ENCODE measurements around the gene PAX3.

PAX3 gene

GRCh38 chr2:222238072-222238471 is 60.7 kb downstream of the PAX3 start:
- H3K27me3 ChIP-seq (replicated peaks; ENCODE audit: control insufficient read depth, insufficient read depth, low read length) = no peaks in the 10 kb centered on the region; the same call in 1 of the 2 replicates
- no peak for DNase-seq (ENCODE audit: extremely low read depth, insufficient read length)
- H3K36me3 ChIP-seq (ENCODE audit: control insufficient read depth, insufficient read depth, low read length) = no peaks in the 10 kb centered on the region
- no peak overlapping the region for H3K4me3 ChIP-seq (replicated peaks; ENCODE audit: low read depth, low read length)
- TF ChIP-seq CTCF (IDR thresholded peaks at IDR 0.05; ENCODE audit: insufficient read depth, low read length, poor library complexity, severe bottlenecking) = no peak

GRCh38 chr2:222232839-222233238 is 66.0 kb downstream of the PAX3 start:
- Histone ChIP-seq H3K4me3 (replicated peaks; ENCODE audit: low read depth, low read length) (no peak overlapping the region), H3K36me3 (ENCODE audit: control insufficient read depth, insufficient read depth, low read length) (no peaks in the 10 kb centered on the region), H3K27me3 (replicated peaks; ENCODE audit: control insufficient read depth, insufficient read depth, low read length) (no peaks in the 10 kb centered on the region)
- TF ChIP-seq CTCF (IDR thresholded peaks at IDR 0.05; ENCODE audit: insufficient read depth, low read length, poor library complexity, severe bottlenecking) = no peak
- DNase-seq (ENCODE audit: extremely low read depth, insufficient read length) = no peak

- no peak for DNase-seq (ENCODE audit: extremely low read depth, insufficient read length)
- no peak overlapping the region for H3K4me3 ChIP-seq (replicated peaks; ENCODE audit: low read depth, low read length)
- TF ChIP-seq CTCF (IDR thresholded peaks at IDR 0.05; ENCODE audit: insufficient read depth, low read length, poor library complexity, severe bottlenecking) = no peak
- no peaks in the 10 kb centered on the region for H3K36me3 ChIP-seq (ENCODE audit: control insufficient read depth, insufficient read depth, low read length)
- no peaks in the 10 kb centered on the region for H3K27me3 ChIP-seq (replicated peaks; ENCODE audit: control insufficient read depth, insufficient read depth, low read length)
Measured at GRCh38 chr2:222232372-222232771, 66.4 kb downstream of the PAX3 start.

GRCh38 chr2:222228054-222228453 is 70.7 kb downstream of the PAX3 start:
- no peak for DNase-seq (ENCODE audit: extremely low read depth, insufficient read length)
- TF ChIP-seq CTCF (IDR thresholded peaks at IDR 0.05; ENCODE audit: insufficient read depth, low read length, poor library complexity, severe bottlenecking) = no peak

GRCh38 chr2:222218786-222219185 is 80.0 kb downstream of the PAX3 start:
- DNase-seq (ENCODE audit: extremely low read depth, insufficient read length) = no peak
- Histone ChIP-seq H3K36me3 (ENCODE audit: control insufficient read depth, insufficient read depth, low read length) (no peaks in the 10 kb centered on the region), H3K4me3 (replicated peaks; ENCODE audit: low read depth, low read length) (no peak overlapping the region), H3K27me3 (replicated peaks; ENCODE audit: control insufficient read depth, insufficient read depth, low read length) (no peaks in the 10 kb centered on the region; the same call in none of the 2 replicates)
- TF ChIP-seq CTCF (IDR thresholded peaks at IDR 0.05; ENCODE audit: insufficient read depth, low read length, poor library complexity, severe bottlenecking) = no peak

More at GRCh38 chr2:222228054-222228453, 70.7 kb downstream of the PAX3 start:
- Histone ChIP-seq H3K4me3 (replicated peaks; ENCODE audit: low read depth, low read length) (no peak overlapping the region), H3K27me3 (replicated peaks; ENCODE audit: control insufficient read depth, insufficient read depth, low read length) (no peaks in the 10 kb centered on the region), H3K36me3 (ENCODE audit: control insufficient read depth, insufficient read depth, low read length) (no peaks in the 10 kb centered on the region)

GRCh38 chr2:222217712-222218111 is 81.1 kb downstream of the PAX3 start:
- H3K4me3 ChIP-seq (replicated peaks; ENCODE audit: low read depth, low read length) = no peak overlapping the region
- no peak for TF ChIP-seq CTCF (IDR thresholded peaks at IDR 0.05; ENCODE audit: insufficient read depth, low read length, poor library complexity, severe bottlenecking)

More at GRCh38 chr2:222217712-222218111, 81.1 kb downstream of the PAX3 start:
- DNase-seq (ENCODE audit: extremely low read depth, insufficient read length) = no peak
- Histone ChIP-seq H3K36me3 (ENCODE audit: control insufficient read depth, insufficient read depth, low read length) (no peaks in the 10 kb centered on the region), H3K27me3 (replicated peaks; ENCODE audit: control insufficient read depth, insufficient read depth, low read length) (no peaks in the 10 kb centered on the region; the same call in none of the 2 replicates)

All from GM06990 (cell line).